ACC112 (cell line): ENCODE measurements around the gene SELENOT.
"Not testable (repeated sequence)": the region's sequence is repeated elsewhere in the genome, so short reads cannot be mapped to it uniquely, and the experiment has no call there.

Experiments
- H2AFZ ChIP-seq: fragments of 200-600 bp; sonication (generic); one replicate; pipeline ENCODE4 v1.6.0; 2017; ENCODE audit warnings: antibody characterized with exemption, low read length; ENCODE audit not compliant: unreplicated experiment
- H3K27ac ChIP-seq: fragments of 200-600 bp; sonication (generic); 2 replicates; pipeline ENCODE4 v1.5.1; 2014; ENCODE audit warnings: low read depth, mild to moderate bottlenecking, antibody characterized with exemption, low read length, moderate library complexity
- H3K27me3 ChIP-seq: fragments of 200-600 bp; sonication (generic); 2 replicates; pipeline ENCODE4 v1.6.1; 2014; ENCODE audit warnings: mild to moderate bottlenecking, antibody characterized with exemption, low read length, moderate library complexity, mixed read lengths; ENCODE audit not compliant: insufficient read depth
- H3K36me3 ChIP-seq: fragments of 200-600 bp; sonication (generic); 2 replicates; pipeline ENCODE4 v1.6.1; 2016; ENCODE audit warnings: mild to moderate bottlenecking, antibody characterized with exemption, low read length, moderate library complexity, mixed read lengths; ENCODE audit not compliant: insufficient read depth
- H3K4me1 ChIP-seq: fragments of 200-600 bp; sonication (generic); one replicate; pipeline ENCODE4 v1.6.1; 2016; ENCODE audit warnings: low read length, mixed read lengths; ENCODE audit not compliant: insufficient read depth, unreplicated experiment, control insufficient read depth
- H3K4me3 ChIP-seq: fragments of 200-600 bp; sonication (generic); 2 replicates; pipeline ENCODE4 v1.5.1; 2014; ENCODE audit warnings: mild to moderate bottlenecking, low read depth, low read length
- H3K79me2 ChIP-seq: fragments of 200-600 bp; sonication (generic); one replicate; pipeline ENCODE4 v1.6.0; 2016; ENCODE audit warnings: low read length; ENCODE audit not compliant: control insufficient read depth, unreplicated experiment, insufficient read depth

The SELENOT gene

DNA sequence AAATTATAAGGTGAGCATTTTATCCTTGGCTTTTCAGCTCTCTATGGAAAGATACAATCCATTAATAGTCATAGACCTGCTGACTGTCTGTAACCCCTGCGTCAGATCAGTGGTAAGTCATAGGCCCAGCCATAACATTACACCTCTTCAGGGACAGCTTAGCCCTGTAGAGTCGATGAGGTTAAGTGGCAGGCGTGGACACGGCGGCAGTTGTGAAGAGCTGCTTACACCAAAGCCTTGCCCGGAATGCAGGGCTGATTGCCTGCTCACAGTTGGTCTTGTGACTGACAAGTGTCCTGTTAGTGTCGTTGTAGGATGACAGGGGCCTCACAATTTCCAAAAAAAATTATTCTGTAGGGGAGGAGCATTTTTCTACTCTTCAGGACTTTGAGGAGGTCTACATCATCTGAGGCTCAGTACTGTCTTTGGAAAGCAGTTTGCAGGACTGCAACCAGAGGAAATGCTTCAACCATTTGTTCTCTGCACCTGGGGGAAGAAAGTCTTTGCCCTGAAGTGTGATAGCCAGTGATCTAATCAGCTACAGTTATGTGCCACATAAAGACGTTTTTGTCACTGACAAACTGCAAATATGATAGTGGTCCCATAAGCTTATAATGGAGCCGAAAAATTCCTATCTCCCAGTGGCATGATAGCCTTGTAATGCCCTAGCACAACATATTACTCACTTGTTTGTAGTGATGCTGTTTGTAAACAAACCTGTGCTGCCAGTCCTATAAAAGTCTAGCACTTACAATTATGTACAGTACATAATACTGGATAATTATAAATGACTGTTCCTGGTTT, 14.9 kb upstream of the SELENOT start:
- no peak overlapping the region for H3K4me3 ChIP-seq
- H3K79me2 ChIP-seq: peaks cover 19% of the 10 kb centered on the region
- H3K36me3 ChIP-seq: peaks cover 17% of the 10 kb centered on the region
- H3K4me1 ChIP-seq: no peaks in the 10 kb centered on the region
- H3K27ac ChIP-seq: no peak overlapping the region
- H2AFZ ChIP-seq: no peak overlapping the region
- H3K27me3 ChIP-seq: no peaks in the 10 kb centered on the region

DNA sequence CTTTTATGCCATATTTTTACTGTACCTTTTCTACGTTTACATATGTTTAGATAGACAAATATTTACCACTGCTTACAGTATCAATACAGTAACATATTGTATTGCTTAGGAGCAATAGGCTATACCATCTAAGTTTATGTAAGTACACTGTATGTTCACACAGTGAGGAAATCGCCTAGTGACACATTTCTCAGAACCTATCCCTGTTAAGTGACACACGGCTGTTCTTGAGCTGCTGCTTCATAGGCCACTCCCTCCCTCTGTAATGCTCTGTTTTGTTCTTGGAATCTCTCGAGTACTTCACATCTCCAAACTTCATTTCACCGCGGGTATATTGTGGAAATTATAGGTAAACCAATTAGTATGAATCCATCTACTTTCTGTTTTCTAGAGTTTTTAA, 13.4 kb upstream of the SELENOT start:
- no peak overlapping the region for H2AFZ ChIP-seq
- H3K27ac ChIP-seq: no peak overlapping the region
- H3K36me3 ChIP-seq: peaks cover 8% of the 10 kb centered on the region
- no peaks in the 10 kb centered on the region for H3K27me3 ChIP-seq
- H3K4me1 ChIP-seq: no peaks in the 10 kb centered on the region
- peaks cover 20% of the 10 kb centered on the region for H3K79me2 ChIP-seq
- H3K4me3 ChIP-seq: no peak overlapping the region

DNA sequence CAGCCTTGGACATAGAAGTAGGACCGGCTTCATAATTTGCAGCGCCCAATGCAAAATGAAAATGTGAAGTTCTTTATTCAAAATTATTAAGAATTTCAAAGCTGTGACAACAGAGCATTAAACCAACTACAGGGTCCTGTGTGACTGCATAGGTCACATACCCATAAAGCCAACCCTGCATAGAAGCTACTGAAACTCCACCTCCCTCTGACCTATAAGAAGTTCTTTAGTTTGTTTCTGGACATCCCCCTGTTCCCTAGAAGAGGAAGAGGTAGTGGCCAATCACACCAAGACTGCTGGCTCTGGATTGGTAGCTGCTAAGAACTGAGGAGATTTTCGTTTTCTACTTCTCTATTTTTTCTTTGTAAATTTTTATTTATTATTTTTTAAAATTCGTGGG, 9.0 kb upstream of the SELENOT start:
- peaks cover 4% of the 10 kb centered on the region for H3K4me1 ChIP-seq
- no peak overlapping the region for H3K27ac ChIP-seq
- no peaks in the 10 kb centered on the region for H3K36me3 ChIP-seq
- no peak overlapping the region for H3K4me3 ChIP-seq
- H3K79me2 ChIP-seq: peaks cover 40% of the 10 kb centered on the region
- H3K27me3 ChIP-seq: no peaks in the 10 kb centered on the region
- no peak overlapping the region for H2AFZ ChIP-seq

DNA sequence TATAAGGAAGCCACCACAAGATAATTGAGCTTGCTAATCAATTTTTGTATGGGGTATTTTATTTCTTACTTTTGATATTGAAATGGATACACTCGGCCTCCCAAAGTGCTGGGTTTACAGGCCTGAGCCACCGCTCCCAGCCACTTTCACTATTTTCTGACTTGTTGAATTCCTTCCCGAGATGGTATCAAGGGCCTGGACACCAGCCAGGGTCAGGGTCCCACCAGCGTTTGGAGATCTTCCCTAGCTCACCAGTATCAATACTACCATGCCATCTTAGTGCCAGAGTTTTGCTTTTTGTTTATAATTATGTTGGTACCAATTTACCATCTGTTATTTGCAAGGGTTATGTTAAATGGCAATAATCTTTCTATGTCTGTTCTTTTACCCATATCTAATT, 5.5 kb upstream of the SELENOT start:
- Histone ChIP-seq H3K27me3 (no peaks in the 10 kb centered on the region), H3K79me2 (peaks cover 39% of the 10 kb centered on the region), H3K4me1 (peaks cover 23% of the 10 kb centered on the region), H3K27ac (no peak overlapping the region), H2AFZ (no peak overlapping the region), H3K4me3 (no peak overlapping the region), H3K36me3 (no peaks in the 10 kb centered on the region)

DNA sequence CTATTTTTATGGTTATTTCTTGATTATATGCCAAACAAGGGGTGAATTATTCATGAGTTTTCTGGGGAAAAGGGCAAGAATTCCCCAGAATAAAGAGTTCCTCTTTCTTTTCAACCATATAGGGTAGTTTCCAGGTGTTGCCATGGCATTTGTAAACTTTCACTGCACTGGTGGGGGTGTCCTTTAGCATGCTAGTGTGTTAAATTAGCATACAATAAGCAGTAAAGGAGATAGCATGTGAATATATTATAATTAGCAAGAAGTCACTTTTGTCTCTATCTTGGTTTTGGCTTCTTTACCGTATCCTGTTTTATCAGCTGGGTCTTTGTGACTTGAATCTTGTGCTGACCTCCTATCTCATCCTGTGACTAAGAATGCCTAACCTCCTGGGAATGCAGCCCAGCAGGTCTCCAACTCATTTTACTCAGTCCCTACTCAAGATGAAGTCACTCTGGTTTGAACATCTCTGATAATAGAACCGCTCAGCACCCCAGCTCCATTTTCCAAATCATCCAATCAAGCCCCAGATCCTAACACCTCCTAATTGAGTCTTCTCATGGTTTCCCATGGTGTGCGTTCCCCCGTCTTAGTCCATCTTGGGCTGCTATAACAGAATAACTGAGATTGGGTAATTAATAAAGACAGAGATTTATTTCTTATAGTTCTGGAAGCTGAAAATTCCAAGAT, 3.4 kb upstream of the SELENOT start:
- peaks cover 27% of the 10 kb centered on the region for H3K4me1 ChIP-seq
- no peak overlapping the region for H2AFZ ChIP-seq
- H3K4me3 ChIP-seq: peak overlapping the region; percentile 39; the same call in 1 of the 2 replicates
- H3K27ac ChIP-seq: peak overlapping the region; percentile 73
- peaks cover 51% of the 10 kb centered on the region for H3K79me2 ChIP-seq
- H3K36me3 ChIP-seq: no peaks in the 10 kb centered on the region
- no peaks in the 10 kb centered on the region for H3K27me3 ChIP-seq

DNA sequence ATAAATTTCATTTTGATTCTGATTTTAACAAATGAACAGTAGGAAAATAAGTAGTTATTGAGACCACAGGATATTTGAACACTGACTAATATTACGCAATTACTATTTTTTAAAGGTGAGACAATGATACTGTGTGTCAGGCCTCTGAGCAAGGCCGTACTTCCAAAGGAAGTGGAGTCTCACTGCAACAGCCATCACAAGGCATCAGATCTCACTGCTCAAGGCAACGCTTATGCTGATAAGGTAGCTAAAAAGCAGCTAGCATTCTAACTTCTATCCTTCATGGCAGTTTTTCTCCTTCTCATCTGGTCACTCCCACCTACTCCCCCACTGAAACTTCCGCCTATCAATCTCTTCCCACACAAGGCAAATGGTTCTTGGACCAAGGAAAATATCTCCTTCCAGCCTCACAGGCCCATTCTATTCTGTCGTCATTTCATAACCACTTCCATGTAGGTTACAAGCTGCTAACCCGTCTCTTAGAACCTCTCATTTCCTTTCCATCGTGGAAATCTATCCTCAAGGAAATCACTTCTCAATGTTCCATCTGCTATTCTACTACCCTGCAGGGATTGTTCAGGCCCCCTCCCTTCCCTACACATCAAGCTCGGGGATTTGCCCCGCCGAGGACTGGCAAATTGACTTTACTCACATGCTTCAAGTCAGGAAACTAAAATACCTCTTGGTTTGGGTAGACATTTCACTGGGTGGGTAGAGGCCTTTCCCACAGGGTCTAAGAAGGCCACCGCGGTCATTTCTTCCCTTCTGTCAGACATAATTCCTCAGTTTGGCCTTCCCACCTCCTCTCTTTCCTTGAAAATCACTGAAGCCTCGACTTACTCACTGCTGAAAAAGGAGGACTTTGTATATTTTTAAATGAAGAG, 2.2 kb upstream of the SELENOT start:
- H3K4me3 ChIP-seq, H2AFZ ChIP-seq, H3K27me3 ChIP-seq, H3K36me3 ChIP-seq: not testable (repeated sequence)
- Histone ChIP-seq H3K79me2 (peaks cover 61% of the 10 kb centered on the region), H3K4me1 (peaks cover 36% of the 10 kb centered on the region), H3K27ac (peak overlapping the region; percentile 73)

DNA sequence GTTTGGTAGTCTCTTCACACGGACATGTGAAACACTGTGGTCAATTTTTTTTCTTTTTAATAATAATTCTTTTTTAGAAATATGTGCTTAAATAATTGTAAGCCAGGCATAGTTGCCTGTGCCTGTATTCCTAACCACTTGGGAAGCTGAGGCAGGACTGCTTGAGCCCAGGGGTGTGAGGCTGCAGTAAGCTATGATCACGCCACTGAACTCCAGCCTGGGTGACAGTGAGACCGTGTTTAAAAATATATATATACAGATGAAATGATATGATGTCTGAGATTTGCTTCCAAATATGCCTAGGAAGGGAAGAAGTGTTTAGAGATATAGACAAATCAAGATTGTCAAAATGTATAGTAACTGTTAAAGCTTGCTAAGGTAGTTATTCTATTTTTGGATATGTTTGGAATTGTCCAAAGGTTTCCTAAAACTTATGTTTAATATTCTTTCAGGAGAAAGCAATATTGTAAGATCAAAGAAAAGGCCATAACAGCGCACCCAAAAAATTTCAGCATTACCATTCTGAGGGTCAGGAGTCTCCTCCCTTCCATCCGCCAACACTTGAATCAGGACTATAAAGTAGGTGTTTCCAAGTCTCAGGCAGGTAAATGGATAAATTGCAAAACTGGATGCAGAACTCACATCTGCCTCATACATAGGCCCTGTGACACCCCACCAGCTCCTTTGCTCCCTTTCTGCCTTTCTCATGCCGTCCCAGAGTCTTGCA, 532 bp upstream of the SELENOT start:
- H3K4me3 ChIP-seq: peak overlapping the region; percentile 96
- peaks cover 3% of the 10 kb centered on the region; the same call in 1 of the 2 replicates for H3K36me3 ChIP-seq
- peaks cover 42% of the 10 kb centered on the region for H3K4me1 ChIP-seq
- H3K79me2 ChIP-seq: peaks cover 71% of the 10 kb centered on the region
- H3K27me3 ChIP-seq: no peaks in the 10 kb centered on the region
- H2AFZ ChIP-seq: peak overlapping the region; percentile 91
- H3K27ac ChIP-seq: peak overlapping the region; percentile 85

DNA sequence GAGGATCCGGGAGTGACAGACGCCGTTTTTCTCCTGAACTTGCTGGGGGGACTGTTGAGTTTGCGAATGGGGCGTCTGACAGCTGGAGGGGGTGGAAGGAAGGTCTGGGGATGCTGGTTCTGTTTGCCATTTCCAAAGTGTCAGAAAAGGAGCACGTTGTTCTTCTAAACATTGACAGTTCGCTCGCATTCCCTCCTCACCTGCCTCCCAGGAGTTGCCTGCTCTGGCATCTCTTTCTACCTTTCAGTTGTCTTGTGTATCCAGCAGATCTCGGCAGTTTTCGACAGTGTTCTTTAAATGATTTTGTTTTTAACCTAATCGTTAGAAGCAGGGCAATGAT, 829 bp downstream of the SELENOT start:
- H3K27me3 ChIP-seq: no peaks in the 10 kb centered on the region
- peak overlapping the region; percentile 96 for H3K4me3 ChIP-seq
- peaks cover 41% of the 10 kb centered on the region for H3K4me1 ChIP-seq
- H2AFZ ChIP-seq: no peak overlapping the region
- H3K79me2 ChIP-seq: peaks cover 75% of the 10 kb centered on the region
- H3K36me3 ChIP-seq: peaks cover 3% of the 10 kb centered on the region; the same call in 1 of the 2 replicates
- H3K27ac ChIP-seq: peak overlapping the region; percentile 85

DNA sequence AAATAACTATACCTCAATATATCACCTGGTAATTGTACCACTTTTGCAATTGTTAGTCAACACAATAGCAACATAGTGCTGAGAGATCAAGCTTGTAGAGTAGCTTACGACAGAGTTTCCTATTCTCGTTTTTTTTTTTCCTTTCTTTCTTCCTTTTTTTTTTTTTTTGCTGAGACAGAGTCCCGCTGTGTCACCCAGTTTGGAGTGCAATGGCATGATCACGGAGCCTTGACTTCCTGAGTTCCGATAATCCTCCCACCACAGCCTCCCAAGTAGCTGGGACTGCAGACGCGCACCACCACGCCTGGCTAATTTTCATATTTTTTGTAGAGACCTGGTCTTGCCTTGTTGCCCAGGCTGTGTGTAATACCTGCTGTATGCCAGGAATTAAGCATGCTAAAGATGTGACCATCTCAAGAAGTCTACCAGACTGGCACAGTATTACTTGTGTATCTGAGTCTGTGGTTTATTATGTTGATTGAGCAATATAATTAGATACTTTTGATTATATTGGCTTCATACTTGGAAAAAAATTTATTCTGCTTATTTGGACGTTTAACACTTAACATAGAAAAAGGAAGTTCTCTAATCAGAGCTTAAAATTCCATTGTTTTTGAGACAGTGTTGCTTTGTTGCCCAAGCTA, 3.0 kb downstream of the SELENOT start:
- Histone ChIP-seq H3K79me2 (peaks cover 89% of the 10 kb centered on the region), H3K36me3 (peaks cover 3% of the 10 kb centered on the region; the same call in 1 of the 2 replicates), H2AFZ (no peak overlapping the region), H3K4me3 (no peak overlapping the region), H3K4me1 (peaks cover 24% of the 10 kb centered on the region), H3K27me3 (no peaks in the 10 kb centered on the region), H3K27ac (no peak overlapping the region)
